Sigmoid colon (tissue), 7 donors: ENCODE data around the gene AQP12B. TPM values are rescaled to one million over a fixed set of nuclear protein-coding genes. Genes with fewer than 3 reads are reported as not detected.

Experiments
- DNase-seq: peaks from one replicate; pipeline ENCODE4 v3.0.0-alpha.2; 2019
- H3K27ac ChIP-seq, 4 donors: fragments of 200-600 bp; sonication (generic); one replicate each; pipeline ENCODE4 v1.5.1; 2016 to 2019; ENCODE audit warnings: mild to moderate bottlenecking in 1 of 4
- H3K27me3 ChIP-seq, 3 donors: fragments of 200-600 bp; sonication (generic); one replicate each; pipeline ENCODE4 v1.5.1; 2019; ENCODE audit warnings: mild to moderate bottlenecking in 1 of 3
- H3K36me3 ChIP-seq, 4 donors: fragments of 200-600 bp; sonication (generic); one replicate each; pipeline ENCODE4 v1.5.1; 2016 to 2019
- H3K4me1 ChIP-seq, 4 donors: fragments of 200-600 bp; sonication (generic); one replicate each; pipeline ENCODE4 v1.5.1; 2017 to 2019
- H3K4me3 ChIP-seq, 4 donors: fragments of 200-600 bp; sonication (generic); one replicate each; pipeline ENCODE4 v1.5.1; 2017 to 2019; ENCODE audit warnings: mild to moderate bottlenecking in 2 of 4, moderate library complexity in 1 of 4
- H3K9me3 ChIP-seq, 4 donors: fragments of 200-600 bp in 3 of 4; sonication (generic) in 3 of 4; one replicate each; pipeline versions ENCODE4 v1.5.1 to v1.6.1; 2013 to 2019
- CTCF ChIP-seq, 4 experiments: fragments of 450-650 bp in 3 of 4; fragments of 200-600 bp in 1 of 4; IDR thresholded peaks; one replicate each; pipeline ENCODE4 v1.5.1; 2016 to 2019; ENCODE audit warnings: antibody characterized with exemption in 4 of 4, mild to moderate bottlenecking in 3 of 4, moderate library complexity in 2 of 4
- EP300 ChIP-seq, 4 donors: sonication (generic); formaldehyde crosslinking; IDR thresholded peaks; one replicate each; pipeline ENCODE4 v1.6.1; 2017; ENCODE audit warnings: antibody characterized with exemption in 4 of 4
- POLR2A ChIP-seq, 2 donors: fragments of 450-650 bp; IDR thresholded peaks; one replicate each; pipeline ENCODE4 v1.6.1; 2016; ENCODE audit warnings: antibody characterized with exemption in 2 of 2, mild to moderate bottlenecking in 2 of 2, moderate library complexity in 2 of 2
- POLR2AphosphoS5 ChIP-seq, 4 donors: sonication (generic); formaldehyde crosslinking; IDR thresholded peaks; one replicate each; pipeline ENCODE4 v1.6.1; 2017; ENCODE audit warnings: antibody characterized with exemption in 4 of 4
- WGBS, 2 donors: extraction: QIAGEN DNeasy Blood & Tissue Kit; methylation state at CpG; one replicate each; pipeline ENCODE4 v1.1.7; 2013; 5-methylcytosine and 5-hydroxymethylcytosine counted together
- intact Hi-C: fragments of 100-400 bp; cut with DNase I; formaldehyde crosslinking; loops from one replicate; pipeline ENCODE4 v1.15.1; 2023
- polyA plus RNA-seq, 3 donors: library from polyadenylated mRNA; stranded (reverse); fragments of 200-250 nt; gene quantifications; one replicate each; pipeline ENCODE4 v1.2.3, GENCODE V29; 2013
- small RNA-seq, 3 donors: library from RNA; depleted of rRNA; stranded (forward); fragments of <200 nt; gene quantifications; one replicate each; pipeline ENCODE3, GENCODE V24; 2016
- total RNA-seq, 4 donors: library from RNA; depleted of rRNA; stranded (reverse); fragments of >200 nt; gene quantifications; one replicate each; pipeline ENCODE4 v1.1.0, GENCODE V29; 2016
- donor health status: healthy with polysubstance abuse.
- donor health status: Bipolar disorder and iron deficiency.
- donor health status: healthy.

AQP12B gene
- total and polyA plus RNA-seq, 7 donors = 1.2 to 5.5 TPM; not detected in 5

DNA sequence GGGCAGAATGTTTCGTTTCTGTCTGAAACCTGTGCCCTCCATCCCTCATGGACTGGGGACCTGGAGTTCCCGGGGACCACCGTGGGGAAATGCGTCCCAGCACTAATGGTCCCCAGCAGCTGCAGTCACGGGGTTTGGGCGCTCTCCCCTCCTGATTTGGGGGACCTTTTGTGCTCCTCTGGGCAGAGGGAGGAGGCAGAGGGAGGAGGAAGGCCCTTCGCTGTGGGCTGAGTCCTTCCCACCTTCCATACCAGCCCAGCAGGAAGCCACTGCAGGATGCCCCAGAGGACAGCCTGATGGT is 54.2 kb downstream of the AQP12B start:
- intact Hi-C loops = no loop called here
- TF ChIP-seq POLR2A (IDR thresholded peaks at IDR 0.05) = no peak
- TF ChIP-seq EP300 (IDR thresholded peaks at IDR 0.05) = no peak
- TF ChIP-seq POLR2AphosphoS5 (IDR thresholded peaks at IDR 0.05) = no peak
- TF ChIP-seq CTCF (IDR thresholded peaks at IDR 0.05) = no peak
- DNase-seq = no peak
- 90 to 94% methylated on average over 7 of the region's 7 CpGs for WGBS, 2 donors
- H3K4me1 ChIP-seq = no peaks in the 10 kb centered on the region
- H3K4me3 ChIP-seq = no peak overlapping the region
- H3K36me3 ChIP-seq = no peaks in the 10 kb centered on the region
- no peak overlapping the region for H3K27ac ChIP-seq
- H3K9me3 ChIP-seq = no peaks in the 10 kb centered on the region
- no peaks in the 10 kb centered on the region for H3K27me3 ChIP-seq

- H3K4me1 ChIP-seq = no peaks in the 10 kb centered on the region
- intact Hi-C loops = no loop called here
- H3K36me3 ChIP-seq = no peaks in the 10 kb centered on the region
- no peak for DNase-seq
- H3K27ac ChIP-seq = no peak overlapping the region
- no peak for TF ChIP-seq POLR2AphosphoS5 (IDR thresholded peaks at IDR 0.05)
- no peak for TF ChIP-seq POLR2A (IDR thresholded peaks at IDR 0.05)
- no peak for TF ChIP-seq EP300 (IDR thresholded peaks at IDR 0.05)
- no peak for TF ChIP-seq CTCF (IDR thresholded peaks at IDR 0.05)
- H3K9me3 ChIP-seq = no peaks in the 10 kb centered on the region
- no peak overlapping the region for H3K4me3 ChIP-seq
- WGBS, 2 donors = 93 to 94% methylated on average over 17 of the region's 17 CpGs
- H3K27me3 ChIP-seq = peaks cover 0 to under 1% (median 0%) of the 10 kb centered on the region in 3 donors
These were observed 54.8 kb downstream of the AQP12B start for GRCh38 chr2:240627736-240628506.

DNA sequence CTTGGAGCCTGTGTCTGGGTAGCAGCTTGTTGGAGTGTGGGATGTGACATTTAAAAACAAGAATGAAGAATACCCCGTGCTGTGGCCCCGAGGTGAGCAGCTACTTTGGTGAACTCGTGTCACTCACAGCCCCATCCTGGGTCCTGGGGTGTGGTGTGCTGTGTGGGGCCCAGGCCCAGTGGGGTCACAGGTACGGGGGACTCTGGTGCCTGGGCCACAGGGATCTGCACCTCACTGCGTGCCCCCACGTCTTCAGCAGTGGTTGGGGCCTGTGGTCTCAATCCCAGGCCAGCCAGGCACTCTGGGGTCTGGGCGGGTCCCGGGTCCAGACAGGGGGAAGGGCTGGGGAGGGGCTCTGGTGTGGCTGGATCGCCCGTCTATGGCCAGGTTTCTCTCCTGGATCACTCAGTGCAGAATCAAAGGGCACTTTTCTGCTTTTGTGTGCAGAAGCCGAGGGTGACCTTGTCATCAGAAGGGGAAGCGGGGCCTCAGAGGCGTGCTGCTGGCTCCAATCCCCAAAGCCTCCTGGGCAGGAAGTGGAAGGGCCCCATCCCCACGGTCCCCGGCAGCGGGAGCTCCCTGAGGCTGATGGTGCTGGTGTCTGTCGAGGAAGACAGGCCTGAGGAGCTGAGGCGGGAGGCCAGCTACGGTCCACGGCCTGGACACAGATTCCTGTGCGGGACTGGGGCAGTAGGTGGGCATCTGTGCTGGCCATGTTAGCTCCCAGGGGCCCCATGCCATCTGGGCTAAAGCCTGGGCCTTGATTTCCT is 56.0 kb downstream of the AQP12B start:
- TF ChIP-seq POLR2A (IDR thresholded peaks at IDR 0.05) (no peak), CTCF (IDR thresholded peaks at IDR 0.05) (no peak)
- Histone ChIP-seq H3K27me3 (peaks cover 0 to 7% (median 0%) of the 10 kb centered on the region in 3 donors), H3K27ac (no peak overlapping the region), H3K9me3 (no peaks in the 10 kb centered on the region), H3K4me3 (no peak overlapping the region), H3K36me3 (no peaks in the 10 kb centered on the region), H3K4me1 (no peaks in the 10 kb centered on the region)
- intact Hi-C loops = no loop called here
- DNase-seq = peak; percentile 66
- 56 to 68% methylated on average over 21 of the region's 21 CpGs for WGBS, 2 donors

Small RNA genes lying within 50 kb of the gene (small RNA-seq; reads per million reads assigned to genes)
- gene AC011298.3 = 0 reads per million in 3 donors

Other genes with a start within 250 kb of the AQP12B start
- 10 to 100 TPM in 3 of 4 donors, 1 to 10 TPM in 1; 7.2 to 30.7 (median 23.7) TPM for gene GPC1, start 247.2 kb downstream of the AQP12B start, total RNA-seq
- 10 to 100 TPM in 1 of 3 donors, 1 to 10 TPM in 2; 3.0 to 15.8 (median 7.2) TPM for gene GPC1, start 247.2 kb downstream of the AQP12B start, polyA plus RNA-seq
- 10 to 100 TPM in 2 of 4 donors, 1 to 10 TPM in 2; 6.7 to 14.0 (median 9.6) TPM for gene ANKMY1, start 124.9 kb downstream of the AQP12B start, total RNA-seq
- 1 to 10 TPM; 3.6 to 9.4 (median 3.9) TPM for gene ANKMY1, start 124.9 kb downstream of the AQP12B start, polyA plus RNA-seq
- 10 to 100 TPM in 1 of 4 donors, 1 to 10 TPM in 3; 4.6 to 10.2 (median 7.6) TPM for gene DUSP28, start 122.5 kb downstream of the AQP12B start, total RNA-seq
- 1 to 10 TPM; 5.0 to 5.4 (median 5.1) TPM for gene DUSP28, start 122.5 kb downstream of the AQP12B start, polyA plus RNA-seq
- 10 to 100 TPM; 23.1 to 87.8 (median 28.4) TPM for gene RNPEPL1, start 114.4 kb downstream of the AQP12B start, total RNA-seq
- gene RNPEPL1, start 114.4 kb downstream of the AQP12B start, polyA plus RNA-seq = 100 to 1,000 TPM in 2 of 3 donors, 10 to 100 TPM in 1; 64.3 to 136 (median 102) TPM
- 10 to 100 TPM; 10.5 to 27.7 (median 16.3) TPM for gene CAPN10, start 96.2 kb downstream of the AQP12B start, total RNA-seq
- gene CAPN10, start 96.2 kb downstream of the AQP12B start, polyA plus RNA-seq = 10 to 100 TPM; 11.4 to 33.0 (median 16.4) TPM
- 1 to 10 TPM; 1.3 to 7.8 (median 3.5) TPM for gene GPR35, start 57.4 kb downstream of the AQP12B start, total RNA-seq
- gene GPR35, start 57.4 kb downstream of the AQP12B start, polyA plus RNA-seq = 10 to 100 TPM; 28.2 to 76.6 (median 33.0) TPM
- not detected for gene AQP12A, start 9.0 kb upstream of the AQP12B start, total RNA-seq
- 1 to 10 TPM in 2 of 3 donors, not detected in 1; 3.0 to 7.4 TPM for gene AQP12A, start 9.0 kb upstream of the AQP12B start, polyA plus RNA-seq
- 1 to 10 TPM; 1.3 to 9.7 (median 7.6) TPM for gene KIF1A, start 137.3 kb upstream of the AQP12B start, total RNA-seq
- 1 to 10 TPM in 1 of 3 donors, under 1 TPM in 2; under 0.01 to 4.4 (median under 0.01) TPM for gene KIF1A, start 137.3 kb upstream of the AQP12B start, polyA plus RNA-seq
- gene AGXT, start 185.9 kb upstream of the AQP12B start, total RNA-seq = not detected
- 1 to 10 TPM in 2 of 3 donors, under 1 TPM in 1; 0.60 to 2.4 (median 1.6) TPM for gene AGXT, start 185.9 kb upstream of the AQP12B start, polyA plus RNA-seq
- gene MAB21L4, start 213.3 kb upstream of the AQP12B start, total RNA-seq = not detected
- 10 to 100 TPM in 1 of 3 donors, 1 to 10 TPM in 2; 1.2 to 17.6 (median 1.7) TPM for gene MAB21L4, start 213.3 kb upstream of the AQP12B start, polyA plus RNA-seq
- gene CROCC2, start 223.5 kb upstream of the AQP12B start, total RNA-seq = not detected
- under 1 TPM in 2 of 3 donors, not detected in 1; under 0.01 to 0.09 TPM for gene CROCC2, start 223.5 kb upstream of the AQP12B start, polyA plus RNA-seq